HFF-Myc (cell line): ENCODE results near the gene HDLBP.

Source experiments
- DNase-seq: peaks from one replicate; pipeline ENCODE4 v3.0.0-alpha.2; 2011; ENCODE audit warnings: low read depth; ENCODE audit errors: extremely low read depth
- H3K4me3 ChIP-seq: replicated peaks from 2 replicates; pipeline ENCODE4 v1.5.1; 2011; ENCODE audit warnings: low read depth, mild to moderate bottlenecking, control low read depth, low read length
- CTCF ChIP-seq: IDR thresholded peaks from 2 replicates; pipeline ENCODE4 v1.5.1; 2012; ENCODE audit warnings: mild to moderate bottlenecking, low read depth, low read length, control low read depth; ENCODE audit errors: missing control alignments

Gene HDLBP

GRCh38 chr2:241257419-241258032 is 57.9 kb downstream of the HDLBP start:
- TF ChIP-seq CTCF: no peak
- H3K4me3 ChIP-seq: no peak overlapping the region
- no peak for DNase-seq

- no peak for TF ChIP-seq CTCF
- no peak overlapping the region for H3K4me3 ChIP-seq
- no peak for DNase-seq
These were observed 59.3 kb downstream of the HDLBP start for GRCh38 chr2:241256168-241256545.

DNA sequence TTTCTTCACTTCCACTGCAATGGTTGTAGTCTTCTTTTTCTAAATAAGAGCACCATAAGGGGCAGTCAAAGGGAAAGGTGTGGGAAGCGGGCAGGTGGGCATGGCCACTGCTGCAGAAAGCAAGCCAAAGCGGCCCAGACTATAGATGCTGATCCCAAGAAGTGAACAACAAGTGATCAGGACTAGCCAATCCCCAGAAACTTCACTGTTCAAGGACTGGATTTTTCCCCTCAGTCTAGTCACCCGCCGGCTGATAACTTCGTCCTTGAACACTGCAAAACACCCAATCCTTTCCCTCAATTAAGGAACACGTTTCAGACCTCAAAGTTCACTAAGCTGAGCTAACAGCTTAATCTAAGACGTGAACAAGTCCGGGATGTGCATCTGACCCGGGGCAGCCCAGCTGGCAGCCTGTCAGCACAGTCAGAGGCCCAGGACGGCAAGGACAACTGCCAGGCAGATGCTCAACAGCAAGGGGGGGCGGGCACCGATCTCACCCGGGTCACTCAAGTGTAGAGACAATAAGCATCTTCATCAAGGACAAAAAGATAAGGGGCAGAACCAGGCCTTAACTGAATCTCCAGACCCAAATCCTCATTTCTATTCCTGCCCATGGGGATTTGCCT is 59.8 kb downstream of the HDLBP start:
- no peak for TF ChIP-seq CTCF
- no peak overlapping the region for H3K4me3 ChIP-seq
- DNase-seq: no peak

- DNase-seq: no peak
- no peak overlapping the region for H3K4me3 ChIP-seq
- no peak for TF ChIP-seq CTCF
These were observed 60.5 kb downstream of the HDLBP start for GRCh38 chr2:241254904-241255351.

DNA sequence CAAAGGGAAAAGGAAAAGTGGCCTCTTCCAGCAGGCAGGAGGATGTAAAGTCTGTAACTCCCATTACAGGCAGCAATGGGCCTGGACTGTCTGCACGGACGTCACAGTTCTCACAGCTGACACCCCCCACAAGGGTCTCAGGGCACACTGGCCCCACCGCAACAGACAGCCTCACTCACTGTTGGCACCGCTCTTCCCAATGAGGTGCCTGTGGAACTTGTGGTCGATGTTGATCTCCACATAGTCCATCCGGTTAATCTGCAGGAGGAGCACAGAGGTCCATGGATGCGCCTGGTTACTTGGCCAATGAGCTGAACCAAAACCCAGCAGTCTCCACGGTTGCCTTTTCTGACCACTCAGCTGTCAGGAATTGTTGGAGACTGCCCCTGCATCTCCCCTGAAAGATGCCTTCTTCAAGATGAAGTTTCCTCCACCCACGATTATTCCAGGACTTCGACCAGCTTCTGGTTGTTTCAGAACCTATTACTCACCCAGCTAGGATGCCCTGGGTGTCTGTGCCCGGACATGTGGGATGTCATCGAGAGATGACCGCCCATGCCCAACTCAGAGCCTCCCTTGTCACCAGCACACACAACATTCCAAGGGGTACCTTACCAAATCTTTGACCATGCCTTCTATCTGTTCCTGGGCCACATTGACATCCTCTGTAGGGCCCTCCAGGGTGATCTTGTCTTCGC is 62.5 kb downstream of the HDLBP start:
- no peak overlapping the region for H3K4me3 ChIP-seq
- DNase-seq: no peak
- TF ChIP-seq CTCF: no peak

DNA sequence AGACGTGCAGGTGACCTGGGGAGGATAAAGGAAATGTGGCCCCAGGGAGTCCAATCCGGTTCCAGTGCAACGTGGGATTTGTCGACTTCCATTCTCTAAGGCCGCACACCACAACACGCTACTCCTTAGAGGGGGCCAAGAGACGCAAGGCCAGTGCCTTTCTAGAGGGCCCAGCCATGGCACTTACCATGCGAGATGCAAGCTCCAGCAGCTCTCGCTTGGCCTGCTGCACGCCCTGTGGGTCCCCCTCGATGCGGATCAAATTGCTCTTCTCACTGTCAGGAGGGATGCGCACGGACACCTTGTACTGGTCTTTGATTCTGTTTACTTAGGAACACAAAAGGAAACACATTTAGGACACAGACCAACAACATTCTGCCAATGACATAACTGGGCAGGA is 65.8 kb downstream of the HDLBP start:
- no peak overlapping the region for H3K4me3 ChIP-seq
- no peak for DNase-seq
- TF ChIP-seq CTCF: no peak
